NCI-H524 treated with DMSO at 0.1 percent for 48 hours (cell line): Measurements from ENCODE around the gene PIGV.
"Not testable (repeated sequence)": the region's sequence is repeated elsewhere in the genome, so short reads cannot be mapped to it uniquely, and the experiment has no call there.

Experiments
- DNase-seq: peaks from one replicate; lab custom pipeline; 2025; lab: John Stamatoyannopoulos, UW

PIGV gene

DNA sequence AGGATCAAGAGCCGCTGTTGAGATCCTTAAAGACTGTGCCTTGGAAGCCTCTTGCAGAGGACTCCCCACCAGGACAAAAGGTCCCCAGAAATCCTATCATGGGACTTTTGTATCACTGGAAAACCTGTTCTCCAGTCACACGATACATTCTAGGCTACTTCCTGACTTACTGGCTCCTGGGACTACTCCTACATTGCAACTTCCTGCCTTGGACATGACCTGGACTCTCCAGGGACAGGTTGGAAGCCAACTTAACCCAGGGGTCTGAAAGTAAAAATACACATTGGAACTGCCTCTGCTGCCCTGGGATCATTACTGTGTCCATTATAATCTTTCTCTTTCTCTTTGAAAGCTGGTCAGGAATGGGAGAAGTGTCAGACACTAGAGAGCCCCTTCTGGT is 9.9 kb downstream of the PIGV start:
- DNase-seq, result no peak

DNA sequence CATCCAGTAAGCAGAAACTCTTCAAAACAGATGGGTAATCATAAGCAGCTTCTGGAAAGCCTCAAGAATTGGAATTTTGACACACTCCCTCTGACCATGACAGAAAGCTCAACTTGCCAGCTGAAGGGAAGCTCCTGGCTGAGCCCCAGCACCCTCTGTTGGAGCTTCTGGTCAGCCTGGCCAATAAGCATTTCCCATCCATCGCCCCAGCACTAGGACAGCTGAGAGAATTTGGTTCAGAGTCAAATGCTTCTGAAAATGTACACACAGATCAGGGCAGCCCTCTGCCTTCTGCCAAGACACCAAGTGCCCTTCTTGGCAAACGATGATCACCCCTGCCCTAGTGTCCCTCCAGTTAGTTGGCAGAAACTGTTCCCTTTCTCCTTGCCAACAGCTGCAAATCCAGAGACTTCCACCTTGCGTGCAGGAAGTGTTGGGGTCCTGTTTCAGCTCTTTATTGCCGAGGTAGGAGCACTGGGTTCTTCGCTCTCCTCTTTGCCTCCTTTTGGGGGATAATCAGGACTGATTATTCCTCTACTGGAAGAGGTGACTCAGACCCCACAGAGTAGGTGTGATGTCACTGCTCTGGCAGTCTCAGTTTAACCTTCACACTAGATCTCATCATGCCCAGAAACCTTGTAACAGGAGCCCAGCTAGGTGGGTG is 11.9 kb downstream of the PIGV start:
- DNase-seq, result no peak

DNA sequence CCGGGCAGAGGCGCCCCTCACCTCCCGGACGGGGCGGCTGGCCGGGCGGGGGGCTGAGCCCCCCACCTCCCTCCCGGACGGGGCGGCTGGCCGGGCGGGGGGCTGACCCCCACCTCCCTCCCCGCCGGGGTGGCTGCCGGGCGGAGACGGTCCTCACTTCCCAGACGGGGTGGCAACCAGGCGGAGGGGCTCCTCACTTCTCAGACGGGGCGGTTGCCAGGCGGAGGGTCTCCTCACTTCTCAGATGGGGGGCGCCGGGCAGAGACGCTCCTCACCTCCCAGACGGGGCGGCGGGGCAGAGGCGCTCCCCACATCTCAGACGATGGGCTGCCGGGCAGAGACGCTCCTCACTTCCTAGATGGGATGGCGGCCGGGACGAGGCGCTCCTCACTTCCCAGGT is 16.2 kb downstream of the PIGV start:
- not testable (repeated sequence) for DNase-seq

DNA sequence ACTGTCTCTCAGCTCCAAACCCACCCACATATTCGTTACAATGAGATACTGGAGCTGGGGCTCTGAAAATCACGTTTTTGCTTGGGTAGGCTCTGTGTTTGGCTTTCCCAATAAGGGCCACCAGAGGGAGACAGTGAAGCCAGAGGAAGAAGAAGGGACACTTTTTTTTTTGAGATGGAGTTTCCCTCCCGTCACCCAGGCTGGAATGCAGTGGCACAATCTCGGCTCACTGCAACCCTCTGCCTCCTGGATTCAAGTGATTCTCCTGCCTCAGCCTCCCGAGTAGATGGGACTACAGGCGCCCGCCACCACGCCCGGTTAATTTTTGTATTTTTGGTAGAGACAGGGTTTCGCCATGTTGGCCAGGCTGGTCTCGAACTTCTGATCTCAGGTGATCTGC is 22.4 kb downstream of the PIGV start:
- DNase-seq, result not testable (repeated sequence)

DNA sequence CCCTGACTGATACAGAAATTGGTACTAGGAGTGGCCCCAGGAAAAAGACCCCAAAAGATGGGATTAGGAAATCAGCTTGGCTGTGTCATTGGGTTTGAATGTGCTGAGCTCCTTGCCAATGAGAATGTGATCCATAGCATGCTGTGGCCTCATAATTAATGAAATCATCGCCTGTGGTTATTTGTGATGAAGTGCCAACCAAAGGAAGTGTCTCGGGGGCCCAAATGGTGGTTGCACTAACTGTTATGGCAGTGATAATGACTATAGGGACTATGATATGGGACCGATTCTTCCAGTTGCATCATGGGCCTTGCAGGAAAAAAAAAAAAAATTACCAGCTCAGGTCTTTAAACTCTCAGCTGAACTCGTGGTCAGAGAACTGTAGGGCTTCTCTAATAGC is 23.3 kb downstream of the PIGV start:
- no peak for DNase-seq

DNA sequence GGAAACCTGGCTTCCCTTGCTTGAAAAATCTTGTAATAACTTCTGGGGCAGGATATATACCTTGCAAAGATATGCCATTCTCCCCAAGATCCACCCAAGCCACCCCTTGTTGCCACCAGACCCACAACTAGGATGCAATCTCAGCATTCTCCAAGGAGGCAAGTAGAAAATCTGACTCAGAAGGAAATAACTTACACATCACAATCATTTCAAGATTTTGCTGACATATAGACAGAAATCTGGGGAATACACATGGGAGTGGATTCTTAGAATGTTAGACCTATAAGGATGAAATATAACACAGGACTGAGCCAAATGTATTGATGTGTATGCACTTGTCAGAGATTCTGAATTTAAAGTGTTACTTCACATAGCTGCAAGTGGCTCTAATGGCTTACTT is 24.0 kb downstream of the PIGV start:
- no peak for DNase-seq

DNA sequence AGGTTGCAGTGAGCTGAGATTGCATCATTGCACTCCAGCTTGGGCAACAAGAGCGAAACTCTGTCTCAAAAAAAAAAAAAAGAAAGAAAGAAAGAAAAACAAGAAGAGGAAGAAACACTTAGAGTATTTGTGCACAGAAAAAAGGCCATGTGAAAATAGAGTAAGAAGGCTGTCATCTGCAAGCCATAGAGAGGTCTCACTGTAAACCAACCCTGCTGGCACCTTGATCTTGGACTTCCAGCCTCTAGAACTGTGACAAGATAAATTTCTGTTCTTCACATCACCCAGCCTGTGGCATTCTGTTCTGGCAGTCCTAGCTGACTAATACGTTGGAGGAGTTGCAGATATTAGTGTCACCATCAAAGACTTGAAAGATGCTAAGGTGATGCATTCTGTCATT is 26.6 kb downstream of the PIGV start:
- no peak for DNase-seq

DNA sequence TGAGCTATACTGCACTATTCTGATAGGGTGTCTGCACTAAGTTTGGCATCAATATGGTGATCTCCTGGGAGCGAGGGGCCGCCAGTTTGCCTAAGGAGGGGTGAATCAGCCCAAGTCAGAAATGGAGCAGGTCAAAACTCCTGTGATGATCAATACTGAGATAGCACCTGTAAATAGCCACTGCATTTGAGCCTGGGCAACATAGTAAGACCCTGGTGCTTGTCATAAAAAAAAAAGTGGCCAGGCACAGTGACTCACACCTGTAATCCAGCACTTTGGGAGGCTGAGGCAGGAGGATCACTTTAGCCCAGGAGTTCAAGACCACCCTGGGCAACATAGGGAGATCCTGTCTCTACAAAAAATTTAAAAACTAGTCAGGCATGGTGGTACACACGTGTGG is 27.1 kb downstream of the PIGV start:
- no peak for DNase-seq

DNA sequence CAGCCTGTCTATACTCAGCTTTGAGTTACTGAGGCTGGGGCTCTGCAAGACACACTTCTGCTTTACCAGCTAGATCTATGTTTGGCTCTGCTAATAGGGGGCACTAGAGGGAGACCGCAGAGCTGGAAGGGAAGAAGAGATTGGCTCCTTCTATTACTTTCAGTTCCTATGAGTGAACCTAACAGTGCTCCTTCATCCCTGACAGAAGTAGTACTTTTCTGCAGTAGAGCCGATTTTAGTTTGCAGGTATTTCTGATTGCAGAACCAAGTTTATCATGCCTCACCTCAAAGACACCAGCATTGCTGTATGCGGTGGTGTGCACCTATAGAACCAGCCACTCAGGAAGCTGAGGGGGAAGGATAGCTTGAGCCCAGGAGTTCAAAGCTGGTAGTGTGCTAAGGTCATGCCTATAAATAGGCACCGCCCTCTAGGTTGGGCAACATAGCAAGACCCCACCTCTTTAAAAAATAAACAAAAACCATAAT is 33.1 kb downstream of the PIGV start:
- no peak for DNase-seq

DNA sequence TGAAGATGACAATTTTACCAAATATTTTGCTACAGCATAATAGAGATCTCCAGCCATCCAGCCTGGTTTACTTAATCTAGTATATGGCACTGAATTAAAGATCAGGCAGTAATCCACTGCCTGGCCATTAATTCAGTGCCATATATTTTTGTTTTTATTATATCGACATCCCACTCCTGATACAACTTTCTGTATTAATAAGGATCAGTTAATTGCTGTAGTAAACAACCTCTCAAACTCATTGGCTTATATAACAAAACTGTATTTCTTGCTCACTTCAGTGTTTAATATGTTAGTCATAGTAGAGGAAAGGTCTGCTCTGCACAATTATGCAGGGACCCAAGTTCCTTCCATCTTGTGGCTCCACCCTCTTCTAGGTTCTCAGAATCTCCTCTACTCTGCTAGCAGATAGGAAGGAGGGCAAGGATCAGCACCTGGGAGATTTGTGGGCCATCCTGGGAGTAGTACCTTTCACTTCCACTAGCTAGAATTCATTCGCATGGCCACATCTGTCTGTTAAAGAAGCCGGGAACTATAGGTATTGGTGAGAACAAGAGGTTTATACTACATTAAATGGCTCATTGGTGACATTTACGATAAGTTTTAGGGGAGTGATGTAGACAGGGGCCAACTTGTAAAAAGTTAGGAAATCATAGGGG is 35.1 kb downstream of the PIGV start:
- no peak for DNase-seq

DNA sequence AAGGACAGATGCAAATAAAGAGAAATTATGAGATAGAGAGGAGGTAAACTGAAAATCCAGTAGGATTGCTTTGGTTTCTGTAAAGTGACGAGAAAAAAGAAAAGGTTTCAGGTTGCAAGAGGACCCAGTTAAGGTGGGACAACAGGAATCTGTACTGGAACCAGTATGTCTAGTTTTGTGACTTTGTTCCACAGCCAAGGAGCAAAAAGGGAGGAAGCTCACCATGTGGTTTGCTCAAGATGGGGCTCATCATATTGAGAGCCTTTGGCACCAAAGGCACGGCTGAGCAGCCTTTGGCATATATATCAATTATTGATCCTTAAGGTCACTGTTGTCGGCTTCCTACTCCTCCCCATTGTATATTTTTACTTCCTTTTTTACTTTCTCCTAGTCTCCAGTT is 37.0 kb downstream of the PIGV start:
- no peak for DNase-seq

DNA sequence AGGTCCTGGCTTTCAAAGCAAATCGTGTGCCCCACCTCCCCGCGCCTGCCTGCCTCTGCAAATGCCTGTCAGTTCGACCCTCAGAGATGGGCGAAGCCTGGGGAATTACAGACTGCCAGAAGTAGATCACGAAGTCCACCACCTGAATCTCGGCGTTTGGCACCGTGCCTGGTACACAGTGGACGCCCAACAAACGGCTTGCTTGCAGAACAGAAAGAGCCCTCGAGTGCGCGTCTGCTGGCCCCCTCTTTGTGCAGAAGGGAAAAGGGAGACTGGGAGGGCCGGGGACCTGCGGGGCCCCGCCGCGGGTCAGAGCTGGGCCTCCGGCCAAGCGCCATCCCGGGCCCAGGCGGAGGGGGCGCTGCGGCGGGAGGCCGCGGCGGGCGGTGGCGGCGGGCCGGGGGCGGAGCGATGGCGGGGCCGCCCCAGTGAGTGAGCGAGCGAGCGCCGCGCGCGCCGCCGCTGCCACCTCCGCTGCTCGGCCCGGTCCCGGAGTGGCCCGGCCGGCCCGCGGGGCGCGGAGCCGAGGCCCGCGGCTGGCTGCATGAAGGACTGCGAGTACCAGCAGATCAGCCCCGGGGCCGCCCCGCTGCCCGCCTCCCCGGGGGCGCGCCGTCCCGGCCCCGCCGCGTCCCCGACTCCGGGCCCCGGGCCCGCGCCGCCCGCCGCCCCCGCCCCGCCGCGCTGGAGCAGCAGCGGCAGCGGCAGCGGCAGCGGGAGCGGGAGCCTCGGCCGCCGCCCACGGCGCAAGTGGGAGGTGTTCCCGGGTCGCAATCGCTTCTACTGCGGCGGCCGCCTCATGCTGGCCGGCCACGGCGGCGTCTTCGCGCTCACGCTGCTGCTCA is 38.7 kb downstream of the PIGV start, which contains the start of gene ZDHHC18:
Gene ZDHHC18 (plus strand): TSS at position 428 of the 845 bp plus-strand sequence. CDS start 117 bp downstream, at position 545.
- no peak for DNase-seq

DNA sequence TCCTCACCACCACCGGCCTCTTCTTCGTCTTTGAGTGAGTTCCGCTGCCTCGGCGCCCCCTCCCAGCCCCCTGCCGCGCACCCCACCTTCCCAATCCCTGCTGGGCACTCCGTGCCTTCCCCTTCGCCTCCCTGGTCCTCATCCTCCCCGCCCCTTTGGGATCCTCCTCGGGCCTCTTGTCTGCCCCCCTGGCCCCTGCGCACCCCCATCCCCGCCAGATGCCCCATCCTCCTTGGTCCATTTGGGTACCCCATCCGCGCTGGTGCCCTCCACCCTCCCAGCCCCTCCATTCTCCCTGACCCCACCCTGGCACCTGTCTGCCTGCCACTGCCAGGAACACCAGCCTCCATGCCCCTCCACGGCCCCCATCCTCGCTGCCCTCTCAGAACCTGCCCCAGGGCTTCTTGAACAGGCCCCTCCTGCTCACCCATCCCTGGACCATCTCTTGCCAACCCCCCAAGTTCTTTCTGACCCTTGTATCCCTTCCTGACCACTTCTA is 39.4 kb downstream of the PIGV start:
- no peak for DNase-seq

DNA sequence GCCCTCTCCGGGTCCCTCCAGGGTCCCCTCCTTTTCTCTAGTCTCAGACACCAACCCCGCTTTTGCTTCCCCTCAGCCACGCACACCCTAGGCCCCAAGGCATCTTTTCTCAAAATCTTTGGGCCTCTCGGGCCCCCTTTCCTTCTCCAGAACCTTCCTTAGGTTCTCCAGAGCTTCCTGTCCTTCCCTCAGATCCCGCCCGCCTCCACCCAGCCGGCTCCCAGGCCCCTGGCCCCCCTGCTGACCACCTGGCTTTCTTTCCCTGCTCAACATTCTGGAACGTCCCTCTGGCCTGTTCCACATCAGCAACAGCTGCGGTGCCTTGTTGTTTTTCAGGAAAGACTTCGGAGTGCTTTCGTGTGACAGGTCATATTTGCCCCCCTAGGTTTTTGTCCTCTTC is 39.9 kb downstream of the PIGV start:
- no peak for DNase-seq

DNA sequence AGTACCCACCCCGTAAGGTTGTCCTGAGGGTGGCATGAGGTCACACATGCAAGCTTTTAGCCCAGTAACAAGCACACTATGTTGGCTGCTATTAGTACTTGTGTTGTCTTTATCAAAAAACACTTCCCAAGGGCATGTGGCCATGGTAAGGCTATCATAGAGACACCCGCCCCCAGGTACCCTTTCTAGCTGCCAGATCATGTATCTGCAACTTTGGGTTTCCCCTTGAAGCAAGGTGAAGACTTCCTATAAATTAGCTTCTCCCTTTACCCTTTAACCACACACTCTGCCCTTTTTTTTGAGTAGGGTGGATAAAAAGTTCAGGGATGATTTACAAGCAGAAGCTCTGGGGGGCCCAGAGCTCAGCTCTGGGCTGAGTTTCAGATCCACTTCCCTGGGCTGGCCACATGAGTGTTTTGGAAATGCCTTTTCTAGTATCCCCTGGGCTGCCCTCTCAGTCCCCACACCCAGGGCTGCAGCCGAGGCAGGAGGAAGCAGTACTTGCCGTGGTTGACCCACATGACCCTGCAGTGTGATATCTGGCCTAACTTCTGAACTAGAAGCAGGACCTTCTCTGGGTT is 40.8 kb downstream of the PIGV start:
- no peak for DNase-seq

DNA sequence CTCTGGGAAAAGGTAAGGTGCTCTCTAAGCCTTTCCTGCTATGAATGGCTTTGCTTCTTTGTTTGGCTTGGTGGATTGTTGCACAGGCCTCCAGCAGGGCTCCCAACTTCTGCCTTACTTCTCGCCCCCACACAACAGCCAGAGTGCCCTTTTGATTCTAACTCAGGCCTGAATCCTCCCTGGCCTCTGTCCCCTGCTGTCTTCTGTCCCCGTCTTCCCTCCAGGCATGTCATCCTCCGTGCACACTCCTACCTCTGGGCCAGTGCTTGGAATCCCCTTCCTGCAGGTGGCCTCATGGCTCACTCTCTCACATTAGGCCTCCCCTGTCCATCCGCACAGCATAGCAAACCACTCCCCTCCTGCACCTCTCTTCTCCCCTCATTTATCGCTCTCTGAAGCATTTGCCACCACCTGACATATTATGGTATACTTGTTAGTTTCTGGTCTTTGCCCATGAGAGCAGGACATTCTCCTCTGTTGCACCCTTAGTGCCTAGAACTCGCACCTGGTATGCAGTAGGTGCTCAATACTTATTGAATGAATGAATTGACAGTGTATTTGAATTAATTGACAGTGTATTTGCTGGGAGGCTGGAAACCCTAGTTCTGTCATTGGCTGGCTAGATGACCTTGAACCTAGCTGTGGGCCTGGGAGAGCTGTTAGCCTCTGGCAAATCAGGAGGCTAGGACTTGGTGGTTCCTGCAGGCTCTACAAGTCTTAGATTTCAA is 41.6 kb downstream of the PIGV start:
- no peak for DNase-seq

DNA sequence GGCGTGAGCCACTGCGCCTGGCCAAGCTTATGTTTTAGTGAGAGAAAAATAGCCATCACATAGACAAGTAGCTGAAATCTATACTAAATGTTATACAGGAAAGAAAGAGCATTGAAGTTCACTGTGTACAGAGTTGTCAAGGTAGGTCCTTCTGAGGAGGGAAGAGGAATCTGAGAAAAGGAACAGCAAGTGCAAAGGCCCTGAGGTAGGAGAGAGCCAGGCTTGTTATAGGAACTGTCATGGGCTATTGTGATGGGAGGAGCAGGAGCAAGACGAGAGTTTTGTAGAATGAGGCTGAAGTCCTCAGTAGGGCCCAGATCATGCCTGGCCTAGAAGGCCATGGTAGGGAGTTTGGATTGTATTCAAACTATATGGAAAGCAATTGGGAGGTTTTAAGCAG is 43.3 kb downstream of the PIGV start:
- no peak for DNase-seq

DNA sequence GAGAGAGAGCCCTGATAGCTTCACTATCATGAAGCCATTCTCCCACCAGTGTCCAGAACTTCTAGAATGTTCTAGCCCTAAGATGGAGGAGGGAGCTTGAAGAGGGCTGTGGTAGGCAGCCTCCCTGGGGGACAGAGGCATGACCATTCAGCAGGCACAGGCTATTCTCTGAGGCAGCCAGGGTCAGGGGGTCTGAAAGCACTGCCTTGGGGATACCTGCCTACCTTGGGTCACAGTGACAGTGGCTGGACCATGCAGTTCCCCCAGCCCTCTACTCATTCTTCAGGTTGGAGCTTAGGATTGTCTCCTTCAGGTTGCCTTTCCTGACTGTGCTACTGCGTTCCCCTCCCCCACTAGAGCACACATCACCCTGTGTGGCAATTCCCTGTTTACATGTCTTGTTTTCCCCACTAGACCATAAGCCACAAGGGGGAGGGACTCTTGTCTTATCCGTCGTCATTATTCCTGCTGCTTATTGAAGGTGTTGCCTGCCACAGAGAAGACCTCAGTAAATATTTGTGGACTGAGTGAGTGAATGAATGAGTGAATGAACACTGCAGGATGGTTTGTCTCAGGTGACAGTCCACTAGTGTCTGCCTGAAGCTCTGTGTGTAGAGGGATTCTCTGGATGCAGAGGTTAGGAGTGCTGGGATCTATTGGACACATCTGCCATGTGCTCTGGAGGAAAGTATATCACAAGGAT is 43.9 kb downstream of the PIGV start:
- DNase-seq, result no peak

DNA sequence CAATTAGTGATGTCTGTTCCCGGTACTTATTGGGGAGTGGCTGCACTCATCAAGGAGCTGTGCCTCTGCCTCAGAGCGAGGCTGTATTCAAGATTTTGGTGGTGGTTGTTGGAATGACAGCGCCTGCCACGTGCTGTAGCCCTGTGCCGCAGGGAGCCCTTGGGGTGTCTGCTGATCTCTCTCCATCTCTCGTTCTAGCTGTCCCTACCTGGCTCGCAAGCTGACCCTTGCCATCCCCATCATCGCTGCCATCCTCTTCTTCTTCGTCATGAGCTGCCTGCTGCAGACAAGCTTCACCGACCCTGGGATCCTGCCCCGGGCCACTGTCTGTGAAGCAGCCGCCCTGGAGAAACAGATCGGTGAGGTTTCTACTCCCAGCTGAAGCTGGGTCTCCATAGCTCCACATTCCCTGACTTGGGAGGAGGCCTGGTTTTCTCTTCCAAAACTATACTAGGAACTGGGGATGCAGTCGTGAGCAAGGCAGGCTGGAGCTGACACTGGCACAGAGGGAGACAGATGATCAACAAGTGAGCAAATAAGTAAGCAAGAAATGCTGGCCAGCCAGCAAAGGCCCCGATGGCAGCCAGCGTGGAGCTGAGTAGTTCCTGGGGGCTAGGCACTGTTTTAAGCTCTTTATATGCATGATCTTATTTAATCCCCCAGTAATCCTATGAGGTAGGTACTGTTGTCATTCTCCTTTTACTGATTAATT is 44.7 kb downstream of the PIGV start:
- DNase-seq, result no peak
